ENCODE data around the gene MARF1.
"Not testable (repeated sequence)": the region's sequence is repeated elsewhere in the genome, so short reads cannot be mapped to it uniquely, and the experiment has no call there.

MARF1 gene

GRCh38 chr16:15677447-15677846, 34.5 kb upstream of the MARF1 start:
- no peak for DNase-seq (ENCODE audit: low read depth)
- H3K4me3 ChIP-seq (ENCODE audit: control insufficient read depth, low read depth, low read length), result no peak overlapping the region
- no peak for TF ChIP-seq CTCF (IDR thresholded peaks at IDR 0.05; ENCODE audit: control insufficient read depth, insufficient read depth, low read depth, low read length, missing control alignments)

- no peak for DNase-seq (ENCODE audit: low read depth)
- no peak overlapping the region for H3K4me3 ChIP-seq (ENCODE audit: control insufficient read depth, low read depth, low read length)
- no peak for TF ChIP-seq CTCF (IDR thresholded peaks at IDR 0.05; ENCODE audit: control insufficient read depth, insufficient read depth, low read depth, low read length, missing control alignments)
Measured at GRCh38 chr16:15676506-15676905, 33.6 kb upstream of the MARF1 start.

- no peak overlapping the region for H3K4me3 ChIP-seq (ENCODE audit: control insufficient read depth, low read depth, low read length)
- no peak for DNase-seq (ENCODE audit: low read depth)
- TF ChIP-seq CTCF (IDR thresholded peaks at IDR 0.05; ENCODE audit: control insufficient read depth, insufficient read depth, low read depth, low read length, missing control alignments), result no peak
Measured at GRCh38 chr16:15674571-15674970, 31.6 kb upstream of the MARF1 start.

- TF ChIP-seq CTCF (IDR thresholded peaks at IDR 0.05; ENCODE audit: control insufficient read depth, insufficient read depth, low read depth, low read length, missing control alignments), result no peak
- DNase-seq (ENCODE audit: low read depth), result peak; percentile 92
- no peak overlapping the region for H3K4me3 ChIP-seq (ENCODE audit: control insufficient read depth, low read depth, low read length)
Measured at GRCh38 chr16:15672514-15673167, 29.7 kb upstream of the MARF1 start.

GRCh38 chr16:15672127-15672513, 29.2 kb upstream of the MARF1 start:
- not testable (repeated sequence) for DNase-seq (ENCODE audit: low read depth); H3K4me3 ChIP-seq (ENCODE audit: control insufficient read depth, low read depth, low read length)

GRCh38 chr16:15671530-15672117, 28.7 kb upstream of the MARF1 start:
- no peak for DNase-seq (ENCODE audit: low read depth)
- H3K4me3 ChIP-seq (ENCODE audit: control insufficient read depth, low read depth, low read length), result no peak overlapping the region
- no peak for TF ChIP-seq CTCF (IDR thresholded peaks at IDR 0.05; ENCODE audit: control insufficient read depth, insufficient read depth, low read depth, low read length, missing control alignments)

GRCh38 chr16:15667091-15667742, 24.3 kb upstream of the MARF1 start:
- no peak overlapping the region for H3K4me3 ChIP-seq (ENCODE audit: control insufficient read depth, low read depth, low read length)
- TF ChIP-seq CTCF (IDR thresholded peaks at IDR 0.05; ENCODE audit: control insufficient read depth, insufficient read depth, low read depth, low read length, missing control alignments), result no peak
- no peak for DNase-seq (ENCODE audit: low read depth)
